WTC11 (cell line): ENCODE measurements around the gene MYOG. TPM values are rescaled to one million over a fixed set of nuclear protein-coding genes. Genes with fewer than 3 reads are reported as not detected.

Source experiments
- ATAC-seq: fragments of 200-7000 bp; cut with Tn5 transposase; 2 replicates; pipeline ENCODE4 v1.10.0; 2021; ENCODE audit warnings: mild to moderate bottlenecking, moderate library complexity
- CTCF ChIA-PET: fragments of 300-600 bp; sonication (Branson Sonifier 250); formaldehyde crosslinking; loops from one replicate; lab custom pipeline; 2021; ENCODE audit warnings: antibody characterized with exemption; lab: Charles Lee
- POLR2A ChIA-PET: fragments of 350-600 bp; sonication (Branson Sonifier 250); formaldehyde crosslinking; loops from one replicate; lab custom pipeline; 2021; ENCODE audit warnings: antibody characterized with exemption; lab: Charles Lee
- DNase-seq: peaks from one replicate; pipeline ENCODE4 v3.0.0; 2021; ENCODE audit warnings: low spot score
- H3K27ac Mint-ChIP-seq: 2 replicates; pipeline ENCODE4 v1.8.0; 2021; ENCODE audit warnings: mixed read lengths
- H3K27me3 Mint-ChIP-seq: 2 replicates; pipeline ENCODE4 v1.8.0; 2021; ENCODE audit warnings: low read depth, mild to moderate bottlenecking, moderate library complexity, mixed read lengths
- H3K36me3 Mint-ChIP-seq: 2 replicates; pipeline ENCODE4 v1.8.0; 2021; ENCODE audit warnings: mixed read lengths
- H3K4me1 Mint-ChIP-seq: 2 replicates; pipeline ENCODE4 v1.8.0; 2022; ENCODE audit warnings: mixed read lengths
- H3K4me3 Mint-ChIP-seq: 2 replicates; pipeline ENCODE4 v1.8.0; 2021; ENCODE audit warnings: mild to moderate bottlenecking, moderate library complexity, mixed read lengths
- H3K9me3 Mint-ChIP-seq: 2 replicates; pipeline ENCODE4 v1.8.0; 2021; ENCODE audit warnings: mixed read lengths
- ATF1 ChIP-seq: sonication (generic); formaldehyde crosslinking; IDR thresholded peaks from 2 replicates; pipeline ENCODE4 v1.8.1; 2023; ENCODE audit warnings: mild to moderate bottlenecking, moderate library complexity, missing genetic modification reagents
- CREB1 ChIP-seq: sonication (generic); formaldehyde crosslinking; IDR thresholded peaks from 2 replicates; pipeline ENCODE4 v1.8.0; 2023; ENCODE audit warnings: mild to moderate bottlenecking, missing genetic modification reagents
- CREM ChIP-seq: sonication (generic); formaldehyde crosslinking; IDR thresholded peaks from 2 replicates; pipeline ENCODE4 v1.8.1; 2022; ENCODE audit warnings: mild to moderate bottlenecking, missing genetic modification reagents, moderate library complexity
- ESRRA ChIP-seq: sonication (generic); formaldehyde crosslinking; IDR thresholded peaks from 2 replicates; pipeline ENCODE4 v1.8.1; 2022; ENCODE audit warnings: mild to moderate bottlenecking, missing genetic modification reagents, borderline replicate concordance
- ETV6 ChIP-seq: sonication (generic); formaldehyde crosslinking; IDR thresholded peaks from 2 replicates; pipeline ENCODE4 v1.8.1; 2022; ENCODE audit warnings: mild to moderate bottlenecking, missing genetic modification reagents
- JUN ChIP-seq: sonication (generic); formaldehyde crosslinking; IDR thresholded peaks from 2 replicates; pipeline ENCODE4 v1.8.0; 2023; ENCODE audit warnings: mild to moderate bottlenecking, missing genetic modification reagents
- MYBL2 ChIP-seq: sonication (generic); formaldehyde crosslinking; IDR thresholded peaks from 2 replicates; pipeline ENCODE4 v1.8.1; 2023; ENCODE audit warnings: mild to moderate bottlenecking, moderate library complexity, missing genetic modification reagents
- SMAD3 ChIP-seq: sonication (generic); formaldehyde crosslinking; IDR thresholded peaks from 2 replicates; pipeline ENCODE4 v1.8.0; 2022; ENCODE audit warnings: missing genetic modification reagents, mild to moderate bottlenecking, borderline replicate concordance
- TP53 ChIP-seq: sonication (generic); formaldehyde crosslinking; IDR thresholded peaks from 2 replicates; pipeline ENCODE4 v1.8.1; 2023; ENCODE audit warnings: mild to moderate bottlenecking, missing genetic modification reagents
- ZNF138 ChIP-seq: sonication (generic); formaldehyde crosslinking; conservative IDR thresholded peaks from 2 replicates; pipeline ENCODE4 v1.8.1; 2022; ENCODE audit warnings: mild to moderate bottlenecking, moderate library complexity, missing genetic modification reagents
- ZNF263 ChIP-seq: sonication (generic); formaldehyde crosslinking; IDR thresholded peaks from 2 replicates; pipeline ENCODE4 v1.8.1; 2022; ENCODE audit warnings: low read depth, mild to moderate bottlenecking, moderate library complexity, missing genetic modification reagents
- total RNA-seq: library from RNA; stranded (reverse); gene quantifications from 3 replicates; pipeline ENCODE4 v1.2.3, GENCODE V29; 2021
- TF ChIP-seq, protein P1 (sequence below): sonication (generic); formaldehyde crosslinking; IDR thresholded peaks from 2 replicates; pipeline ENCODE4 v1.8.0; 2023; ENCODE audit warnings: mild to moderate bottlenecking, missing genetic modification reagents
- TF ChIP-seq, protein P2 (sequence below): sonication (generic); formaldehyde crosslinking; IDR thresholded peaks from 2 replicates; pipeline ENCODE4 v1.8.1; 2023; ENCODE audit warnings: mild to moderate bottlenecking, missing genetic modification reagents, moderate library complexity
- TF ChIP-seq, protein P3 (sequence below): sonication (generic); formaldehyde crosslinking; IDR thresholded peaks from 2 replicates; pipeline ENCODE4 v1.8.1; 2022; ENCODE audit warnings: low read depth, missing genetic modification reagents, borderline replicate concordance
- TF ChIP-seq, protein P4 (sequence below): fragments of 250-450 bp; sonication (Bioruptor Pico); IDR thresholded peaks from 2 replicates; pipeline ENCODE4 v1.9.0; 2021; ENCODE audit warnings: mild to moderate bottlenecking
- TF ChIP-seq, protein P5 (sequence below): sonication (generic); formaldehyde crosslinking; IDR thresholded peaks from 2 replicates; pipeline ENCODE4 v1.8.1; 2023; ENCODE audit warnings: mild to moderate bottlenecking, missing genetic modification reagents
- TF ChIP-seq, protein P6 (sequence below): sonication (generic); formaldehyde crosslinking; IDR thresholded peaks from 2 replicates; pipeline ENCODE4 v1.8.1; 2022; ENCODE audit warnings: missing genetic modification reagents, borderline replicate concordance

The MYOG gene
- total RNA-seq, 1 experiment from 2014 or later: not detected

DNA sequence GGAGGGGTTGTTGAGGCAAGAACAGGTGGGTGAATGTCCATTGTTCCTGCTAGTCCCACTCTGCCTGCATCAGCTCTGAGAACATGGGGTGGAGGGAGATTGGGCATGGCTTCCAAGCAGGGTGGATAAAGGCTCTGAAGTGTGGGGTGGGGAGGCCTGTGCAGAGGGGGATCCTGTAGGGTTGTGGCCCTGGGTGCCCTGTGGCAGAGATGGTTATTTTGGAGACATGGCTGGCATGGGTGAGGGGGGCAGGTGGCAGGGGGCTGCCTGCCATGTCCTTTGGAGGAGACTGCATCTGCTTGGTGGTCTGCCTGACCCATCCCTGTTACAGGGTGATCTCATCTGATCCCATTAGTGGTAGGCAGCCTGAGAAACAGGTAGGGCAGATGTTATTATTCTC lies 11.2 kb downstream of the MYOG start (continued):
- TF ChIP-seq, protein P1, sequence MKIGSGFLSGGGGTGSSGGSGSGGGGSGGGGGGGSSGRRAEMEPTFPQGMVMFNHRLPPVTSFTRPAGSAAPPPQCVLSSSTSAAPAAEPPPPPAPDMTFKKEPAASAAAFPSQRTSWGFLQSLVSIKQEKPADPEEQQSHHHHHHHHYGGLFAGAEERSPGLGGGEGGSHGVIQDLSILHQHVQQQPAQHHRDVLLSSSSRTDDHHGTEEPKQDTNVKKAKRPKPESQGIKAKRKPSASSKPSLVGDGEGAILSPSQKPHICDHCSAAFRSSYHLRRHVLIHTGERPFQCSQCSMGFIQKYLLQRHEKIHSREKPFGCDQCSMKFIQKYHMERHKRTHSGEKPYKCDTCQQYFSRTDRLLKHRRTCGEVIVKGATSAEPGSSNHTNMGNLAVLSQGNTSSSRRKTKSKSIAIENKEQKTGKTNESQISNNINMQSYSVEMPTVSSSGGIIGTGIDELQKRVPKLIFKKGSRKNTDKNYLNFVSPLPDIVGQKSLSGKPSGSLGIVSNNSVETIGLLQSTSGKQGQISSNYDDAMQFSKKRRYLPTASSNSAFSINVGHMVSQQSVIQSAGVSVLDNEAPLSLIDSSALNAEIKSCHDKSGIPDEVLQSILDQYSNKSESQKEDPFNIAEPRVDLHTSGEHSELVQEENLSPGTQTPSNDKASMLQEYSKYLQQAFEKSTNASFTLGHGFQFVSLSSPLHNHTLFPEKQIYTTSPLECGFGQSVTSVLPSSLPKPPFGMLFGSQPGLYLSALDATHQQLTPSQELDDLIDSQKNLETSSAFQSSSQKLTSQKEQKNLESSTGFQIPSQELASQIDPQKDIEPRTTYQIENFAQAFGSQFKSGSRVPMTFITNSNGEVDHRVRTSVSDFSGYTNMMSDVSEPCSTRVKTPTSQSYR (CRISPR knock-in tag): no peak
- TF ChIP-seq ESRRA (no peak), ETV6 (no peak), ZNF138 (no peak), JUN (no peak), SMAD3 (CRISPR knock-in tag) (no peak)
- TF ChIP-seq, protein P2, sequence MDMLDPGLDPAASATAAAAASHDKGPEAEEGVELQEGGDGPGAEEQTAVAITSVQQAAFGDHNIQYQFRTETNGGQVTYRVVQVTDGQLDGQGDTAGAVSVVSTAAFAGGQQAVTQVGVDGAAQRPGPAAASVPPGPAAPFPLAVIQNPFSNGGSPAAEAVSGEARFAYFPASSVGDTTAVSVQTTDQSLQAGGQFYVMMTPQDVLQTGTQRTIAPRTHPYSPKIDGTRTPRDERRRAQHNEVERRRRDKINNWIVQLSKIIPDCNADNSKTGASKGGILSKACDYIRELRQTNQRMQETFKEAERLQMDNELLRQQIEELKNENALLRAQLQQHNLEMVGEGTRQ: no peak
- TF ChIP-seq, protein P3, sequence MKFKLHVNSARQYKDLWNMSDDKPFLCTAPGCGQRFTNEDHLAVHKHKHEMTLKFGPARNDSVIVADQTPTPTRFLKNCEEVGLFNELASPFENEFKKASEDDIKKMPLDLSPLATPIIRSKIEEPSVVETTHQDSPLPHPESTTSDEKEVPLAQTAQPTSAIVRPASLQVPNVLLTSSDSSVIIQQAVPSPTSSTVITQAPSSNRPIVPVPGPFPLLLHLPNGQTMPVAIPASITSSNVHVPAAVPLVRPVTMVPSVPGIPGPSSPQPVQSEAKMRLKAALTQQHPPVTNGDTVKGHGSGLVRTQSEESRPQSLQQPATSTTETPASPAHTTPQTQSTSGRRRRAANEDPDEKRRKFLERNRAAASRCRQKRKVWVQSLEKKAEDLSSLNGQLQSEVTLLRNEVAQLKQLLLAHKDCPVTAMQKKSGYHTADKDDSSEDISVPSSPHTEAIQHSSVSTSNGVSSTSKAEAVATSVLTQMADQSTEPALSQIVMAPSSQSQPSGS (CRISPR knock-in tag): no peak
- TF ChIP-seq, protein P4, sequence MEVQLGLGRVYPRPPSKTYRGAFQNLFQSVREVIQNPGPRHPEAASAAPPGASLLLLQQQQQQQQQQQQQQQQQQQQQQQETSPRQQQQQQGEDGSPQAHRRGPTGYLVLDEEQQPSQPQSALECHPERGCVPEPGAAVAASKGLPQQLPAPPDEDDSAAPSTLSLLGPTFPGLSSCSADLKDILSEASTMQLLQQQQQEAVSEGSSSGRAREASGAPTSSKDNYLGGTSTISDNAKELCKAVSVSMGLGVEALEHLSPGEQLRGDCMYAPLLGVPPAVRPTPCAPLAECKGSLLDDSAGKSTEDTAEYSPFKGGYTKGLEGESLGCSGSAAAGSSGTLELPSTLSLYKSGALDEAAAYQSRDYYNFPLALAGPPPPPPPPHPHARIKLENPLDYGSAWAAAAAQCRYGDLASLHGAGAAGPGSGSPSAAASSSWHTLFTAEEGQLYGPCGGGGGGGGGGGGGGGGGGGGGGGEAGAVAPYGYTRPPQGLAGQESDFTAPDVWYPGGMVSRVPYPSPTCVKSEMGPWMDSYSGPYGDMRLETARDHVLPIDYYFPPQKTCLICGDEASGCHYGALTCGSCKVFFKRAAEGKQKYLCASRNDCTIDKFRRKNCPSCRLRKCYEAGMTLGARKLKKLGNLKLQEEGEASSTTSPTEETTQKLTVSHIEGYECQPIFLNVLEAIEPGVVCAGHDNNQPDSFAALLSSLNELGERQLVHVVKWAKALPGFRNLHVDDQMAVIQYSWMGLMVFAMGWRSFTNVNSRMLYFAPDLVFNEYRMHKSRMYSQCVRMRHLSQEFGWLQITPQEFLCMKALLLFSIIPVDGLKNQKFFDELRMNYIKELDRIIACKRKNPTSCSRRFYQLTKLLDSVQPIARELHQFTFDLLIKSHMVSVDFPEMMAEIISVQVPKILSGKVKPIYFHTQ (CRISPR knock-in tag): no peak

DNA sequence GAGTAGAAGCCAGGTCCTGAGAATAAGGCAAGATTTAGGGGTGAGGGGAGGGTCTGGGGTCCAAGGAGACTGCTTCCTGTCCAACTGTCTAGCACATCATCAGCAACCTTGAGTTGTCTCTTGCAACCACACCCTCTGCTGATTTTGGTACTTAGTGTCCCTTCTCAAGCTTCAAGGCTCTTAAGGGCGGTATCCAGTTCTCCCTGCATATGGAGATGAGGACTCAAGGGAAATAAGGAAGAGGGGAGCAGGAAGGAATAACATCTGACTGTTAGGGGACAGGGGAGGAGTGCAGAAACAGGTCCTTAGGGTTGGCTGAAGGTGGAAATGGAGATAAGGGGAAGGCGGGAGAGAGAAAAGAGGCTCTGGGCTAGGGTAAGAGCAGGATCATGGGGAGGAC lies 12.3 kb downstream of the MYOG start:
- Mint-ChIP-seq H3K4me1 (peaks cover 3% of the 10 kb centered on the region; the same call in 1 of the 2 replicates), H3K27me3 (peaks cover 19% of the 10 kb centered on the region), H3K36me3 (peaks cover 19% of the 10 kb centered on the region), H3K27ac (no peak overlapping the region), H3K9me3 (no peaks in the 10 kb centered on the region), H3K4me3 (no peak overlapping the region)
- no peak for ATAC-seq
- POLR2A ChIA-PET: no interaction called here
- TF ChIP-seq, protein P3 (CRISPR knock-in tag): no peak
- TF ChIP-seq MYBL2 (CRISPR knock-in tag) (no peak), ZNF263 (CRISPR knock-in tag) (no peak), CREM (CRISPR knock-in tag) (no peak), TP53 (CRISPR knock-in tag) (no peak), SMAD3 (CRISPR knock-in tag) (no peak), ATF1 (no peak), CREB1 (CRISPR knock-in tag) (no peak)
- TF ChIP-seq, protein P5, sequence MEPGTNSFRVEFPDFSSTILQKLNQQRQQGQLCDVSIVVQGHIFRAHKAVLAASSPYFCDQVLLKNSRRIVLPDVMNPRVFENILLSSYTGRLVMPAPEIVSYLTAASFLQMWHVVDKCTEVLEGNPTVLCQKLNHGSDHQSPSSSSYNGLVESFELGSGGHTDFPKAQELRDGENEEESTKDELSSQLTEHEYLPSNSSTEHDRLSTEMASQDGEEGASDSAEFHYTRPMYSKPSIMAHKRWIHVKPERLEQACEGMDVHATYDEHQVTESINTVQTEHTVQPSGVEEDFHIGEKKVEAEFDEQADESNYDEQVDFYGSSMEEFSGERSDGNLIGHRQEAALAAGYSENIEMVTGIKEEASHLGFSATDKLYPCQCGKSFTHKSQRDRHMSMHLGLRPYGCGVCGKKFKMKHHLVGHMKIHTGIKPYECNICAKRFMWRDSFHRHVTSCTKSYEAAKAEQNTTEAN (CRISPR knock-in tag): no peak
- TF ChIP-seq, protein P6, sequence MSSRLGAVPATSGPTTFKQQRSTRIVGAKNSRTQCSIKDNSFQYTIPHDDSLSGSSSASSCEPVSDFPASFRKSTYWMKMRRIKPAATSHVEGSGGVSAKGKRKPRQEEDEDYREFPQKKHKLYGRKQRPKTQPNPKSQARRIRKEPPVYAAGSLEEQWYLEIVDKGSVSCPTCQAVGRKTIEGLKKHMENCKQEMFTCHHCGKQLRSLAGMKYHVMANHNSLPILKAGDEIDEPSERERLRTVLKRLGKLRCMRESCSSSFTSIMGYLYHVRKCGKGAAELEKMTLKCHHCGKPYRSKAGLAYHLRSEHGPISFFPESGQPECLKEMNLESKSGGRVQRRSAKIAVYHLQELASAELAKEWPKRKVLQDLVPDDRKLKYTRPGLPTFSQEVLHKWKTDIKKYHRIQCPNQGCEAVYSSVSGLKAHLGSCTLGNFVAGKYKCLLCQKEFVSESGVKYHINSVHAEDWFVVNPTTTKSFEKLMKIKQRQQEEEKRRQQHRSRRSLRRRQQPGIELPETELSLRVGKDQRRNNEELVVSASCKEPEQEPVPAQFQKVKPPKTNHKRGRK: no peak
- CTCF ChIA-PET: interaction anchor here (1.0 to 14.4 kb wide), 4 partner anchors 11 to 44 kb away, joined by 3 to 121 read pairs (median 12); partner anchors contain the start of gene MYOG
- no peak for DNase-seq
